Measurements from ENCODE around the gene PANK2. TPM values are rescaled to one million over a fixed set of nuclear protein-coding genes. Genes with fewer than 3 reads are reported as not detected.

Gene PANK2
- total RNA-seq, 4 donors from 2014 or later: 49.0 to 58.1 (median 54.3) TPM

- H3K36me3 ChIP-seq: no peaks in the 10 kb centered on the region
- no peaks in the 10 kb centered on the region for H3K27me3 ChIP-seq
- peak overlapping the region; percentile 98 to 99 for H3K4me3 ChIP-seq
- peaks cover 0 to 59% (median 28%) of the 10 kb centered on the region in 3 donors for H3K4me1 ChIP-seq
- ATAC-seq: peak; percentile 10
- H3K27ac ChIP-seq: peak overlapping the region; percentile 96 to 99 (median 98)
- 0% methylated on average over 4 to 11 of the region's 68 CpGs for whole genome bisulfite sequencing, 2 donors (ENCODE audit: low coverage in 1 of 2)
- no peaks in the 10 kb centered on the region for H3K9me3 ChIP-seq
- no peak for TF ChIP-seq EP300 (IDR thresholded peaks at IDR 0.05)
- TF ChIP-seq POLR2A (IDR thresholded peaks at IDR 0.05): no peak
- TF ChIP-seq POLR2AphosphoS5 (IDR thresholded peaks at IDR 0.05): no peak
- TF ChIP-seq CTCF (IDR thresholded peaks at IDR 0.05): peak in 1 of 4 experiments; percentile 2
Observed at GRCh38 chr20:3889489-3890397, 556 bp downstream of the PANK2 start.

- WGBS, 2 donors (ENCODE audit: low coverage in 1 of 2): 0% methylated on average over 3 of the region's 3 CpGs
- peak overlapping the region; percentile 96 to 99 (median 98) for H3K27ac ChIP-seq
- no peaks in the 10 kb centered on the region for H3K9me3 ChIP-seq
- H3K36me3 ChIP-seq: no peaks in the 10 kb centered on the region
- ATAC-seq: no peak
- TF ChIP-seq CTCF (IDR thresholded peaks at IDR 0.05): no peak
- TF ChIP-seq EP300 (IDR thresholded peaks at IDR 0.05): no peak
- no peak for TF ChIP-seq POLR2A (IDR thresholded peaks at IDR 0.05)
- TF ChIP-seq POLR2AphosphoS5 (IDR thresholded peaks at IDR 0.05): no peak
- peaks cover 0 to 65% (median 30%) of the 10 kb centered on the region in 3 donors for H3K4me1 ChIP-seq
- H3K4me3 ChIP-seq: peak overlapping the region; percentile 98 to 99
- H3K27me3 ChIP-seq: no peaks in the 10 kb centered on the region
Observed at GRCh38 chr20:3890398-3890751, 1.2 kb downstream of the PANK2 start.

GRCh38 chr20:3890999-3891929, 2.1 kb downstream of the PANK2 start:
- WGBS, 2 donors (ENCODE audit: low coverage in 1 of 2): 41 to 53% methylated on average over 6 to 16 of the region's 16 CpGs
- Histone ChIP-seq H3K4me3 (peak overlapping the region; percentile 98 to 99), H3K9me3 (no peaks in the 10 kb centered on the region), H3K4me1 (peaks cover 0 to 74% (median 38%) of the 10 kb centered on the region in 3 donors), H3K27ac (peak overlapping the region in 2 of 4 donors; percentile 25 to 99), H3K27me3 (no peaks in the 10 kb centered on the region), H3K36me3 (no peaks in the 10 kb centered on the region)
- no peak for ATAC-seq
- TF ChIP-seq POLR2AphosphoS5 (IDR thresholded peaks at IDR 0.05): no peak
- TF ChIP-seq CTCF (IDR thresholded peaks at IDR 0.05): no peak
- no peak for TF ChIP-seq POLR2A (IDR thresholded peaks at IDR 0.05)
- TF ChIP-seq EP300 (IDR thresholded peaks at IDR 0.05): no peak

GRCh38 chr20:3894796-3895195, 5.6 kb downstream of the PANK2 start:
- 67 to 81% methylated on average over 2 of the region's 5 CpGs for WGBS, 2 donors (ENCODE audit: low coverage in 1 of 2)
- ATAC-seq: no peak
- Histone ChIP-seq H3K36me3 (no peaks in the 10 kb centered on the region), H3K27ac (peak overlapping the region in 1 of 4 donors; percentile 1), H3K9me3 (no peaks in the 10 kb centered on the region), H3K27me3 (no peaks in the 10 kb centered on the region), H3K4me3 (no peak overlapping the region), H3K4me1 (peaks cover 6 to 100% (median 44%) of the 10 kb centered on the region in 3 donors)
- TF ChIP-seq EP300 (IDR thresholded peaks at IDR 0.05) (no peak), POLR2A (IDR thresholded peaks at IDR 0.05) (no peak), POLR2AphosphoS5 (IDR thresholded peaks at IDR 0.05) (no peak), CTCF (IDR thresholded peaks at IDR 0.05) (no peak)

Measured in gastroesophageal sphincter (tissue), 4 donors.